Activated CD8-positive, alpha-beta memory T cell treated with anti-CD3 and anti-CD28 coated beads for 24 hours (primary cell): Measurements from ENCODE around the gene AGBL1.

ENCODE experiments used
- DNase-seq: peaks from one replicate; pipeline ENCODE4 v3.0.0-alpha.2; 2020

The AGBL1 gene

GRCh38 chr15:86079508-86080266 lies at the start of gene AGBL1:
TSS of gene AGBL1 (plus strand) at chr15:86079871.
- DNase-seq, result no peak

GRCh38 chr15:86034904-86035303 lies 44.8 kb upstream of the AGBL1 start:
- DNase-seq, result no peak

- no peak for DNase-seq
These were observed 43.4 kb upstream of the AGBL1 start for GRCh38 chr15:86036243-86036642.

- DNase-seq, result no peak
These were observed 41.2 kb upstream of the AGBL1 start for GRCh38 chr15:86038491-86038890.

GRCh38 chr15:86040356-86041033 lies 39.2 kb upstream of the AGBL1 start:
- DNase-seq, result no peak

- no peak for DNase-seq
These were observed 38.3 kb upstream of the AGBL1 start for GRCh38 chr15:86041399-86041798.

- DNase-seq, result no peak
These were observed 37.4 kb upstream of the AGBL1 start for GRCh38 chr15:86042226-86042625.

GRCh38 chr15:86044981-86045380 lies 34.7 kb upstream of the AGBL1 start:
- no peak for DNase-seq

GRCh38 chr15:86054338-86054737 lies 25.3 kb upstream of the AGBL1 start:
- DNase-seq, result no peak

- no peak for DNase-seq
These were observed 24.0 kb upstream of the AGBL1 start for GRCh38 chr15:86055688-86056087.

- DNase-seq, result no peak
These were observed 19.8 kb upstream of the AGBL1 start for GRCh38 chr15:86059851-86060250.

GRCh38 chr15:86060674-86061073 lies 19.0 kb upstream of the AGBL1 start:
- no peak for DNase-seq

- no peak for DNase-seq
These were observed 18.1 kb upstream of the AGBL1 start for GRCh38 chr15:86061581-86061980.

- no peak for DNase-seq
These were observed 16.9 kb upstream of the AGBL1 start for GRCh38 chr15:86062646-86063243.

GRCh38 chr15:86063356-86064095 lies 16.1 kb upstream of the AGBL1 start:
- no peak for DNase-seq

- DNase-seq, result no peak
These were observed 15.3 kb upstream of the AGBL1 start for GRCh38 chr15:86064326-86064725.

GRCh38 chr15:86066174-86066834 lies 13.4 kb upstream of the AGBL1 start:
- no peak for DNase-seq

- DNase-seq, result no peak
These were observed 6.4 kb upstream of the AGBL1 start for GRCh38 chr15:86073281-86073680.

- no peak for DNase-seq
These were observed 3.2 kb upstream of the AGBL1 start for GRCh38 chr15:86076468-86076867.

GRCh38 chr15:86077070-86077469 lies 2.6 kb upstream of the AGBL1 start:
- no peak for DNase-seq

GRCh38 chr15:86080302-86080701 lies 631 bp downstream of the AGBL1 start:
- DNase-seq, result no peak

- no peak for DNase-seq
These were observed 3.1 kb downstream of the AGBL1 start for GRCh38 chr15:86082619-86083380.
